ENCODE data around the gene SP110.

SP110 gene

DNA sequence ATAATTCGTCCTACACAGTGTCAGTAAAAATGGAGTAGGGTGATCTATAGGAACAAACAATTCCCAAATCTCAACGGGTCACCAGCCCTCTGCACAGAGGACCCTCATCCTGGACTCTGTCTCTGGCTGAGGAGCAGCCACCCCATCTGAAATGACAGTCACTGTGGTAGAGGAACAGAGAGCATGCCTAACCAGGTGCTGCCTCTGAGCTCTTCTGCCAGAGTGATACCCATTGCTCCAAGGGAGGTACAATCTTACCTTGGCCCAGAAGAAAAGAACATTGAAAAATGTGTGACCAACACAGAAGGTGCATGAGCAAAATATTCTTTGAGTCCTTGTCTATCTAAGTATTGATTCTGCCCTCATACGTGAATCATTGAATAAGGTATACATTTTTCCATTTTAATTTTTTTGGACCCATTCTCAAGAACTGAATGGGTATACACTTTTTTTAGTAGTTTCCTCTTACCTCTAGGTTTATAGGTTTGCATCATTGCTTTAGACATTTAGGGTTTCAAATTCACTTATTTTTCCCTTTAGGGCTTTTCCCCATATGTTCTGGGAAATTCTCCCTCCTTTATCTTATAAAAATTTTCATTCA is 14.4 kb upstream of the SP110 start:
- DNase-seq (ENCODE audit: low read depth), result no peak
- H3K4me3 ChIP-seq (ENCODE audit: low read depth, low read length), result no peak overlapping the region
- TF ChIP-seq, protein P1, sequence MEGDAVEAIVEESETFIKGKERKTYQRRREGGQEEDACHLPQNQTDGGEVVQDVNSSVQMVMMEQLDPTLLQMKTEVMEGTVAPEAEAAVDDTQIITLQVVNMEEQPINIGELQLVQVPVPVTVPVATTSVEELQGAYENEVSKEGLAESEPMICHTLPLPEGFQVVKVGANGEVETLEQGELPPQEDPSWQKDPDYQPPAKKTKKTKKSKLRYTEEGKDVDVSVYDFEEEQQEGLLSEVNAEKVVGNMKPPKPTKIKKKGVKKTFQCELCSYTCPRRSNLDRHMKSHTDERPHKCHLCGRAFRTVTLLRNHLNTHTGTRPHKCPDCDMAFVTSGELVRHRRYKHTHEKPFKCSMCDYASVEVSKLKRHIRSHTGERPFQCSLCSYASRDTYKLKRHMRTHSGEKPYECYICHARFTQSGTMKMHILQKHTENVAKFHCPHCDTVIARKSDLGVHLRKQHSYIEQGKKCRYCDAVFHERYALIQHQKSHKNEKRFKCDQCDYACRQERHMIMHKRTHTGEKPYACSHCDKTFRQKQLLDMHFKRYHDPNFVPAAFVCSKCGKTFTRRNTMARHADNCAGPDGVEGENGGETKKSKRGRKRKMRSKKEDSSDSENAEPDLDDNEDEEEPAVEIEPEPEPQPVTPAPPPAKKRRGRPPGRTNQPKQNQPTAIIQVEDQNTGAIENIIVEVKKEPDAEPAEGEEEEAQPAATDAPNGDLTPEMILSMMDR (IDR thresholded peaks at IDR 0.05; ENCODE audit: control insufficient read depth, extremely low read depth, insufficient read depth), result no peak

DNA sequence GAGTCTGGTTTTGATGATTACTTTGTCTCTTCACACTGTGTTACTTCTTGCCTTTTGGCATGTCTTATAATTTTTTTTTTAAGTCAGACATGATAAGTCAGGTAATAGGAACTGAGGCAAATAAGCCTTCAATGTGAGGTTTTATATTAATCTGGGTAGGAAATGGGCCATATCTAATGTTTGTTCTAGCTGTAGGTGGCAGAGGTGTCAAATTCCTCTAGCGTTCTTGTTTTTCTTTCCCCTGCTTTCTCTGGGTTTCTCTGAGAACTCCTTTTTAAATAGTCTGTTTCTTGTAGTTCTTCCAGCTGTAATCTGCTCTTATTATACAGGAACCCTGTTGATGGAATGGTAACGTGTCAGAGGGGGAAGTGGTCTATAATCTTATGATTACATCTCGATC is 11.5 kb upstream of the SP110 start:
- no peak for DNase-seq (ENCODE audit: low read depth)
- TF ChIP-seq, protein P1 (IDR thresholded peaks at IDR 0.05; ENCODE audit: control insufficient read depth, extremely low read depth, insufficient read depth), result no peak
- no peak overlapping the region for H3K4me3 ChIP-seq (ENCODE audit: low read depth, low read length)

DNA sequence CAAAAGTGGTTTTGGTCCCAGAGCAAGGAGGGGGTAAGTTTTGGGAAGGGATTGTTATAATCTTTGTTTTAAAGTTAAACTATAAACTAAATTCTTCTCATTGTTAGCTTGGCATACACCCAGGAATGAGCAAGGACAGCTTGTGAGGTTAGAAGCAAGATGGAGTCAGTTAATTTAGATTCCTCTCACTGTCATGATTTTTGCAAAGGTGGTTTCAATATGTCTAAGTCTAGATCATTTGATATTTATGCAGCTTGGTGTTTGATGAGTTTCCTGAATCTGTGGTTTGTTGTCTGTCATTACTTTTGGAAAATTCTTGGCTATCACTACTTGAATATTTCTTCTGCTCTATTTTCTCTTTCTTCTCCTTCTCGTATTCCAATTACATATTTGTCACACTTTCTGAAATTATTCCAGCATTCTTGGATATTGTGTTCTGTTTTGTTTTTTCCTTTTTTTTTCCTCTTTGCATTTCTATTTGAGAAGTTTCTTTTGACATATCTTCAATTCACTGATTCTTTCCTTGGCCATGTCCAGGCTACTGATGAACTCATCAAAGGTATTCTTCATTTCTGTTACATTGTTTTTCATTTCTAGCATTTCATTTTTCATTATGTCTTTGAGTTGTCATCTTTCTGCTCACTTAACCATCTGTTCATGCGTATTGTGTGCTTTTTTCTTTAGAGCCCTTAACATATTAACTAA is 10.9 kb upstream of the SP110 start:
- DNase-seq (ENCODE audit: low read depth), result no peak
- no peak overlapping the region for H3K4me3 ChIP-seq (ENCODE audit: low read depth, low read length)
- TF ChIP-seq, protein P1 (IDR thresholded peaks at IDR 0.05; ENCODE audit: control insufficient read depth, extremely low read depth, insufficient read depth), result no peak

DNA sequence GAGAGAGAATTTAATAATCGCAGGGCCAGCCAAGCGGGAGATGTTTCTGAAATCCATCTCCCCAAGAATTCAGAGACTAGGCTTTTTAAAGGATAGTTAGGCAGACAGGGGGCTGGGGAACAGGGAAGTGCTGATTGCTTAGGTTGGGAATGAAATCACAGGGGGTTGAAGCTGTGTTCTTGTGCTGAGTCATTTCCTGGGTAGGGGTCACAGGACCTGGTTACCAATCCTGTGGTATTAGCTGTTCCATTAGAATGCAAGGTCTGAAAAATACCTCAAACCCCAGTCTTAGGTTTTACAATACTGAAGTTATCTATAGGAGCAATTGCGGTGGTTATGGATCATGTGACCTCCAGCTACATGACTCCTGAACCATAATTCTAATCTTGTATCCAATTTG is 10.3 kb upstream of the SP110 start:
- DNase-seq (ENCODE audit: low read depth), result no peak
- TF ChIP-seq, protein P1 (IDR thresholded peaks at IDR 0.05; ENCODE audit: control insufficient read depth, extremely low read depth, insufficient read depth), result no peak
- H3K4me3 ChIP-seq (ENCODE audit: low read depth, low read length), result no peak overlapping the region

DNA sequence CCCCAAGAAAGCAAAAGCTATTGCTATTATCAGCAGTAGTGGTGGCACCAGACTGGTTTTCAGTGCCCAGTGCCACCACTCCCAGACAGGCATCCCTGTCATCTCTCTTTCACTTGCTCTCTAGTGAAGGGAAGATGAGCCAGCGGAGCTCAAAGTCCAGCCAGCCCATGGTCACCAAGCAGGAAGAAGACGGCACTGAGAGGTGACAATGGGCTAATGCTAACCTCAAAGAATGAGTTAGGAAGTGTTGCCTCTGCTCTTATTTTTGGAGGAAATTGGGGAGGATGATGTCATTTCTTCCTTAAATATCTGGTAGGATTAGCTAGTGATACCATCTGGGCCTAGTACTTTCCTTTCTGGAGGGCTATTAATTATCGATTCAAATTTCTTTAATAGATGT is 7.4 kb upstream of the SP110 start:
- no peak overlapping the region for H3K4me3 ChIP-seq (ENCODE audit: low read depth, low read length)
- no peak for DNase-seq (ENCODE audit: low read depth)
- TF ChIP-seq, protein P1 (IDR thresholded peaks at IDR 0.05; ENCODE audit: control insufficient read depth, extremely low read depth, insufficient read depth), result no peak

DNA sequence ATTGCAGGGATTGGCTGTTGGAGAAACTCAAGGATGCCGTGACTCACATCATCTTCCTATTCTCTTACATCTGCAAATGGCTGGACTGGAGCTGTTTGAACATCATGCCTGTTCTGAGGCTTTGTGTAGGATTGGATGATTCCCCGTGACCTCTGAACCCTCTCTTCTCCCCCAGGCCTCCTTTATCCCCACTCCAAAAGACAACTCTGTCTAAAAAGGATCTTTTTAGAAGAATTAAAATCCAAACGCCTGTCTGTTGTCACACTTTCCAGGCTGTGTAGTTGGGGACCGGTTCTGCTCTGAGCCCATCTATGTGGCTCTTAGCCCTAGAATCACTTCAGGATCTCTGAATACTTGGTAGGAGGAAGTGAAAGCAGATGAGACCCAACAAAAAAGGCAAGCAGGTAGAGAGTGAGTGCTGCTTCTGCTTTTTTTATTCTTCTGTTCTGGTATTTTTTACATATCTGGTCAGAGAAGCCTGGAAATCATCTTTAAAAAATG is 6.3 kb upstream of the SP110 start:
- TF ChIP-seq, protein P1 (IDR thresholded peaks at IDR 0.05; ENCODE audit: control insufficient read depth, extremely low read depth, insufficient read depth), result no peak
- no peak overlapping the region for H3K4me3 ChIP-seq (ENCODE audit: low read depth, low read length)
- no peak for DNase-seq (ENCODE audit: low read depth)

Measured in LNCaP clone FGC (cell line).